MM.1S (cell line): ENCODE data around the gene IFT122.

ENCODE experiments used
- EZH2 ChIP-seq: fragments of 300-600 bp; sonication (generic); optimal IDR thresholded peaks from 2 replicates; pipeline ENCODE3; 2017; ENCODE audit warnings: low read depth, mild to moderate bottlenecking, antibody characterized with exemption, low read length, mixed read lengths
- EZH2phosphoT487 ChIP-seq: fragments of 300-600 bp; sonication (generic); IDR thresholded peaks from 2 replicates; pipeline ENCODE4 v1.6.1; 2018; ENCODE audit warnings: antibody characterized with exemption, low read length
- TF ChIP-seq, protein P1 (sequence below): fragments of 300-600 bp; sonication (generic); IDR thresholded peaks from 2 replicates; pipeline ENCODE4 v1.5.1; 2016; ENCODE audit warnings: antibody characterized with exemption, low read length, mixed read lengths

GRCh38 chr3:129521611-129522010 lies 81.6 kb downstream of the IFT122 start:
- TF ChIP-seq, protein P1, sequence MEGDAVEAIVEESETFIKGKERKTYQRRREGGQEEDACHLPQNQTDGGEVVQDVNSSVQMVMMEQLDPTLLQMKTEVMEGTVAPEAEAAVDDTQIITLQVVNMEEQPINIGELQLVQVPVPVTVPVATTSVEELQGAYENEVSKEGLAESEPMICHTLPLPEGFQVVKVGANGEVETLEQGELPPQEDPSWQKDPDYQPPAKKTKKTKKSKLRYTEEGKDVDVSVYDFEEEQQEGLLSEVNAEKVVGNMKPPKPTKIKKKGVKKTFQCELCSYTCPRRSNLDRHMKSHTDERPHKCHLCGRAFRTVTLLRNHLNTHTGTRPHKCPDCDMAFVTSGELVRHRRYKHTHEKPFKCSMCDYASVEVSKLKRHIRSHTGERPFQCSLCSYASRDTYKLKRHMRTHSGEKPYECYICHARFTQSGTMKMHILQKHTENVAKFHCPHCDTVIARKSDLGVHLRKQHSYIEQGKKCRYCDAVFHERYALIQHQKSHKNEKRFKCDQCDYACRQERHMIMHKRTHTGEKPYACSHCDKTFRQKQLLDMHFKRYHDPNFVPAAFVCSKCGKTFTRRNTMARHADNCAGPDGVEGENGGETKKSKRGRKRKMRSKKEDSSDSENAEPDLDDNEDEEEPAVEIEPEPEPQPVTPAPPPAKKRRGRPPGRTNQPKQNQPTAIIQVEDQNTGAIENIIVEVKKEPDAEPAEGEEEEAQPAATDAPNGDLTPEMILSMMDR, result no peak
- TF ChIP-seq EZH2phosphoT487, result no peak
- TF ChIP-seq EZH2, result no peak
